NT2/D1 (cell line): ENCODE data around the gene GNA12.

Source experiments
- SUZ12 ChIP-seq: IDR thresholded peaks from 2 replicates; pipeline ENCODE4 v1.6.1; 2011; ENCODE audit not compliant: insufficient read length, insufficient read depth; ENCODE audit errors: extremely low read depth
- YY1 ChIP-seq: IDR thresholded peaks from 2 replicates; pipeline ENCODE4 v1.6.1; 2011; ENCODE audit not compliant: insufficient read length, insufficient read depth
- ZNF274 ChIP-seq: IDR thresholded peaks from 2 replicates; pipeline ENCODE4 v1.6.1; 2011; ENCODE audit warnings: mild to moderate bottlenecking, low read depth, low read length

DNA sequence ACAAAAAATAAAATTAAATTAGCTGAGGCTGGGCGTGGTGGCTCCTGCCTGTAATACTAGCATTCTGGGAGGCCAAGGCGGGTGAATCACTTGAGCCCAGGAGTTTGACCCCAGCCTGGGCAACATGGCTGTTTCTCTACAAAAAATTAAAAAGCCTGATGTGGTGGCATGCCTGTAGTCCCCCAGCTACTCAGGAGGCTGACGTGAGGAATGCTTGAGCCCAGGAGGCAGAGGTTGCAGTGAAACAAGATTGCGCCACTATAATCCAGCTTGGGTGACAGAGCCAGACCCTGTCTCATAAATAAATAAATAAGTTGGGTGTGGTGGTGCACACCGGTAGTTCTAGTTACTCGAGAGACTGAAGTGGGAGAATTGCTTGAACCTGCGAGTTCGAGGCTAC is 65.1 kb downstream of the GNA12 start:
- TF ChIP-seq YY1 (no peak), ZNF274 (no peak), SUZ12 (no peak)
